Esophagus muscularis mucosa (tissue), 3 donors: Measurements from ENCODE around the gene LANCL2.

Source experiments
- CTCF ChIP-seq, 3 experiments: fragments of 200-600 bp in 2 of 3; fragments of 450-650 bp in 1 of 3; sonication (generic) in 2 of 3; IDR thresholded peaks; one replicate each; pipeline ENCODE4 v1.5.1; 2017 to 2019; ENCODE audit warnings: antibody characterized with exemption in 3 of 3, mild to moderate bottlenecking in 2 of 3, moderate library complexity in 1 of 3
- EP300 ChIP-seq: sonication (generic); formaldehyde crosslinking; IDR thresholded peaks from one replicate; pipeline ENCODE4 v1.6.1; 2017; ENCODE audit warnings: antibody characterized with exemption

- TF ChIP-seq EP300 = no peak
- TF ChIP-seq CTCF (IDR thresholded peaks at IDR 0.05) = no peak
Observed at GRCh38 chr7:55344840-55345239, 20.3 kb upstream of the LANCL2 start.
